Stimulated activated CD4-positive, alpha-beta T cell treated with anti-CD3 and anti-CD28 coated beads, Interleukin-2, amount 100 ng/mL, for 48 hours (primary cell): ENCODE results near the gene SYTL5.

Experiments
- DNase-seq, 2 donors: peaks; one replicate each; pipeline ENCODE4 v3.0.0-alpha.2; 2020

Gene SYTL5

GRCh38 chrX:38099688-38100087 is 93.3 kb downstream of the SYTL5 start:
- no peak for DNase-seq

GRCh38 chrX:38102240-38102639 is 95.9 kb downstream of the SYTL5 start:
- DNase-seq, result no peak

DNA sequence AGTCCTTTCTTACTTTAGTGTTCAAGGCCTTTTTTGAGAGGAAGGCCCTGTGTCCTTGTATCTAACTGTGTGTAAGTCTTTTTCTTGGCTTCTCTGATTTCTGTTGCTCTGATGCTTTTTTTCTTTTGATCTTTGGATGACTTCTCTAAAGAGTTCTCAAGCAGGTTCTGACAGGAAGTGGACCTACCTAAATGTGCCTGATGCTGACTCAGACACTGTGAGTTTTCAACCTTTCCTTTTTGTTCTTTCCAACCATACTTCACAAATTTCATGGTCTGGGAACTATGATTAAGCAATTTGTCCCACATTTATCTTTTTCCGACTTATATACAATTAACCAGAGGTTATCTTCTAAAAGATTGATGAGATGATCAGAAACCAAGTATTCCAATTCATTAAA is 96.5 kb downstream of the SYTL5 start:
- no peak for DNase-seq

DNA sequence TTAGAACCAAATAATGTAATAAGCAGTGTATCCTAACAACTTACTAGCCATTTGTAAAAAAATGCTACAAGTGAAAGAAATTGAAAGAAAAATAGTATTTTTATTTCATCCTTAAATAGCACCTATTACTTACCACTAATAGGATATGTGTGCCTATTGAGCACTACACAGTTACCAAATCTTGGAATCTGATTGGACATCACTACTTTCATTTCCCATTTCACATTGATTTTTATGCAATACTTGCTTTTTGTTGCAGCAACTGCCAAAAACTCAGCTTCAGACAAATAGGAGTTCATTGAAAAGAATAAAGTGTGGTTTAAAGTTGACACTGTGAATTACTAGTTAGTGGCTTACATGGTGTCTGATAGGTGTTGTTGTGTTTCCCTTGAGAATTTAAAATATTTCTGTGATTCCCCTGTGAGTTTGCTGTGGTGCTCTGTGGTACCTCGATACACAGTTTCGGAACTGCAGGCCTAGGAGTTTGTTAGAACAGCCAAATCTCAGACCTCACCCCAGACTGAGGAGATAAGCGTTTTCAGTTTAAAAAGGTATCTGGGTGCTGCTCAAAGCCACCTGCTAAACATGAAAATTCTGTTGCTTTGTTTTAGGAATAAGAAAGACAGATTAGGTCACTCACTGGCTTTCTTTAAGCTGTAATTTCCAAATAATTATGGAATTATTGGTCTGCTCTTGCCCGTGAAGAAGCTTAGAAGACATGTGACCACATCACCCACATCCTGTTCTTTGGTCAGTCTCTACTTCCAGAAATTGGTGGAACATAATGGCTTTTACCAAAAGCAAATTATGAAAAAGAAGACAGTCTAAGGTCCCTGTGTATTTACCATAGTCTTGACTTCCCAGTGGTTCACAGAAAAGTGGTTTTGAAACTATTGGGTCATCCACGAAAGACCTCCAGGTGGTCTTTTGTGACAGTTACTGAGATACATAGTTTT is 97.8 kb downstream of the SYTL5 start:
- no peak for DNase-seq

DNA sequence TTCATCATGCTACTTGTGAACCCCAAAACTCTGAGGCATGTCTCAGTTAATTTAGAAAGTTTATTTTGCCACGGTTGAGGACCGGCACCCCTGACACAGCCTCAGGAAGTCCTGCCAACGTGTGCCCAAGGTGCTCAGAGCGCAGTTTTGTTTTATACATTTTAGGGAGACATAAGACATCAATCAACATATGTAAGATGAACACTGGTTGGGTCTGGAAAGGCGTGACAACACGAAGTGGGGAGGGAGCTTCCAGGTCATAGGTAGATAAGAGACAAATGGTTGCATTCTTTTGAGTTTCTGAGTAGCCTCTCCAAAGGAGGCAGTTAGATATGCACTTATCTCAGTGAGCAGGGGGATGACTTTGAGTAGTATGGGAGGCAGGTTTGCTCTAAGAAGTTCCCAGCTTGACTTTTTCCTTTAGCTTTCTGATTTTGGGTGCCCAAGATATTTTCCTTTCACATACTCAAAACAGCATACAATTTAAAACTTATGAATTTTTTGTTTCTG is 98.9 kb downstream of the SYTL5 start:
- no peak for DNase-seq

- DNase-seq, result no peak
Observed at GRCh38 chrX:38106991-38107655, 100.8 kb downstream of the SYTL5 start.

DNA sequence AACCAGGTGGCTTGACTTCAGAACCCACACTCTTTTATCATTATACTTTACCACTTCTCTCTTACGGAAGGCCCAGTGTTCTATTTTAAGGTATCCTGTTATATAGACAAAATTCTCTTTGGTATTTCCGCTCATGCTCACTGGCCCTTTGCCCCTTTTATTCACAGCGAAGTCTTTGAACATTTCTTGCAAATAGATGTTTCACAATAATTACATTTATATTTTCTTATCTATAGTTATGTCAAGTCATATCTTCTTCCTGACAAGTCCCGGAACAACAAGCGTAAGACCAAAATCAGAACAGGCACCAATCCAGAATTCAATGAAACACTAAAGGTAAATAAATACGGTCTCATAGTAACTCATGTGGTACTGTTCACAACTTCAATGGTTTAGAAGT is 102.0 kb downstream of the SYTL5 start:
- DNase-seq, result no peak

GRCh38 chrX:38109042-38109898 is 102.9 kb downstream of the SYTL5 start:
- DNase-seq, result no peak

GRCh38 chrX:38110231-38110630 is 103.9 kb downstream of the SYTL5 start:
- DNase-seq, result no peak

DNA sequence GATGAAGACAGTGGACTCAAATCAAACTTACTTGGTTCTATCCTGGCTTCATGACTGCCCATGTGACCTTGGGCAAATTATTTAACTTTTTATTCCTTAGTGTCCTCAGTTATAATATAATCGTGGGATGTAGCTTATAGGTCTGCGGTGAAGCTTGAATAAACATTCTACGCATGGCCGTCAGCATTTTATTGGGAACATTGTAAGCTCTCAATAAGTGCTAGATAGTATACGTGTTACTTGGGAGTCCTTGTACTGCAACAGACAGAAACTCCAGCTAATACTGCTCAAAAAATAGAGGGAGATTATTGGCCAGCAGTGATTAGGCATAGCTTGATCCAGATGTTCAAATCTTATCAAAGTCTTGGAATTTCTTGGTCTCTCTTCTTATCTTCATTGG is 104.8 kb downstream of the SYTL5 start:
- DNase-seq, result no peak

DNA sequence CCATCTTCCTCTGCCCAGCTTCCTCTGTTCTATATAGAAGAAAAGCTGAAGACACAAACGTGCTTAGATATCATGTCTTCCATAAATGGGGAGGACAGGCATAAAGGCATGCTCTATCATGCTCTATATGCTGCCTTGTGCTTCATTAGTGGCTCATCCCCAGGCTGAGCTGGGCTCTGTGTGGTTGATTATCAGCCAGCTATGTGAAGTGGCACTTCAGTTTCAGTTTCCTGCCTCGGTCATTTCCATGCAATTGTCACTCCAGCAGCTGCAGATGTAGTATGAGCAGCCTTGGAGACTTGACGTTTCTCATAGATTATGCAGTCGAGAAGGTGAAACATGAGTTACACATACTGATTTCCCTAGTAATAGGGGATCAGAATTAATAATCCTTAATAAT is 106.2 kb downstream of the SYTL5 start:
- no peak for DNase-seq

GRCh38 chrX:38116706-38117105 is 110.4 kb downstream of the SYTL5 start:
- no peak for DNase-seq

- DNase-seq, result no peak
Observed at GRCh38 chrX:38117485-38117884, 111.1 kb downstream of the SYTL5 start.

GRCh38 chrX:38124000-38124399 is 117.6 kb downstream of the SYTL5 start:
- DNase-seq, result no peak

- DNase-seq, result no peak
Observed at GRCh38 chrX:38126179-38126578, 119.8 kb downstream of the SYTL5 start.

DNA sequence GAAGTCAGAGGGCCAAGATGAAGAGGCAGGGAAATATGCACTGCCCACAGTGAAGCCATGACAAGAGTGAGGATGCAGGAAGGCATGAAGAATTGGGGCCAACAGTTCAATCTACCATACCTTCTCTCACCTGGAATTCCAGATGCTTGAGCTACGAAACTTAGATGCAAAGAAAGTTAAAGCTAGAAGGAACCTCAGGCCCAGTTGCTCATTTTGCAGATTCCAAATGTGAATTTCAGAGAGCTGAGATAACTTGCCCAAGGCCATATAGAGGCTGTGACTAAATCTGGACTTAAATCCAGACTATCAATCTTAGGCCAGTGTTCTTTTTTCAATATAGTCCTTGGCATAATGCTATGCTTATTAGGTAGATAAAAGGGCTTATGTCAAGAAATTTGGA is 121.6 kb downstream of the SYTL5 start:
- DNase-seq, result no peak

GRCh38 chrX:38129366-38129765 is 123.0 kb downstream of the SYTL5 start:
- DNase-seq, result no peak

- no peak for DNase-seq
Observed at GRCh38 chrX:38138157-38138891, 132.0 kb downstream of the SYTL5 start.

GRCh38 chrX:38138900-38139299 is 132.5 kb downstream of the SYTL5 start:
- DNase-seq, result no peak

DNA sequence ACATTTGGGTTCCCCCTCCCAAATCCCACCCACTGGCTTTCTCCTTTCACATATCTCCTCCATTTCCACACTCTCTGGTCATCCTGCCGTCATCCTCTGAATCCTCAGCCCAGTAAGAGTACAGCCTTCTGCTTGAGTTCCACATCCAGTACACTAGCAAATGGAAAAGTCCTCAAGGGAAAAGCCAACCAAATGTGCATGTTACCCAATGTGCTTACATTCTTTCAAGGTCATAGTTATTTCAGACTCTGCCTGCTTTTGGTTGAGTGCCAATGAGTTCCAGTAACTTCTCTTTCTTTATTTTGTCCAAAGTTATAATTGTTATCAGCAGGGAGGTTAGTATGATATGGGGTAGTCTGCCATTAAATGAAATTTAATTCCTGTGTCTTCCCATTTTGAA is 136.3 kb downstream of the SYTL5 start:
- no peak for DNase-seq

DNA sequence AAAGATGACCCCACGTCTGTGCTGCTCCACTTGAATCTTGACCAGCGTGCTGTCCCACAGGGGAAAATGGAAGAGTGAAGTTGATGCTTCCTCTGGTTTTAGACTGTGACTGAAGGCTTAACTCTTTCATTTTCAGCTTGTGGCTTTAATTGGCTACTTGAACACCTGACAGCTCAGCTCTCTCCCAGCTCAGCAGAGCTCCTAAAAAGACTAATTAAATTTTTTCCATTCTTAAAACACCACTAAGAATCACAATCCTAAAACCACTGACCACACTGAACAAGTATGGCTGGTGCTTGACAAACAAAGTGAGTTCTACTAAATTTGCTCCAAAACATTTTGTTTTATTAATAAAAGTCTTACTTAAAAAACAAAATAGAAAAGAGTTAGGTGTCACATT is 142.7 kb downstream of the SYTL5 start:
- no peak for DNase-seq

GRCh38 chrX:38150993-38151392 is 144.6 kb downstream of the SYTL5 start:
- DNase-seq, result no peak
